A549 (cell line): ENCODE results near the gene SOS2. TPM values are rescaled to one million over a fixed set of nuclear protein-coding genes. Genes with fewer than 3 reads are reported as not detected.

ENCODE experiments used
- ATAC-seq, 2 experiments: fragments of 200-7000 bp in 1 of 2; fragments of >200 bp in 1 of 2; cut with Nextera tagmentation in 1 of 2; cut with Tn5 transposase in 1 of 2; 3 replicates each; pipeline versions ENCODE4 v1.8.0 to v1.9.1; 2018 to 2020; ENCODE audit warnings: mild to moderate bottlenecking in 1 of 2, moderate library complexity in 1 of 2
- CTCF ChIA-PET: fragments of 300-600 bp; sonication (Branson Sonifier 250); formaldehyde crosslinking; extraction: SDS; loops from one replicate; lab custom pipeline; 2021; ENCODE audit warnings: antibody characterized with exemption, inconsistent platforms; lab: Yijun Ruan, JAX
- POLR2A ChIA-PET: fragments of 350-600 bp; formaldehyde crosslinking; extraction: SDS; loops from one replicate; lab custom pipeline; 2021; ENCODE audit warnings: antibody characterized with exemption, inconsistent platforms; lab: Yijun Ruan, JAX
- DNase-seq, 2 experiments: peaks; one replicate each; pipeline versions ENCODE4 v3.0.0 to v3.0.0-alpha.2; 2011 to 2016; ENCODE audit warnings: low read depth in 1 of 2, low spot score in 1 of 2
- FAIRE-seq: peaks from 2 replicates; lab custom pipeline; 2011; peaks lifted over from hg19 to GRCh38; lab: Jason Lieb, UNC
- H3K27ac ChIP-seq, 2 experiments: fragments of >200 bp; sonication (Bioruptor Twin); formaldehyde crosslinking; 3 replicates each; pipeline ENCODE4 v1.5.1; 2016 to 2017
- H3K4me1 ChIP-seq: fragments of >200 bp; sonication (Bioruptor Twin); formaldehyde crosslinking; 3 replicates; pipeline ENCODE4 v1.6.1; 2016
- H3K4me2 ChIP-seq: fragments of >200 bp; sonication (Bioruptor Twin); formaldehyde crosslinking; 3 replicates; pipeline ENCODE4 v1.6.1; 2016
- H3K4me3 ChIP-seq: fragments of >200 bp; sonication (Bioruptor Twin); formaldehyde crosslinking; 3 replicates; pipeline ENCODE4 v1.5.1; 2016
- H3K9me3 ChIP-seq: fragments of >200 bp; sonication (Bioruptor Twin); formaldehyde crosslinking; 3 replicates; pipeline ENCODE4 v1.6.1; 2016
- CEBPB ChIP-seq, 2 experiments: fragments of >200 bp in 1 of 2; sonication (Bioruptor Twin) in 1 of 2; formaldehyde crosslinking in 1 of 2; IDR thresholded peaks; 2 replicates each; pipeline ENCODE4 v1.6.1; 2012 to 2016
- CHD4 ChIP-seq: fragments of 200-600 bp; sonication (generic); IDR thresholded peaks from 2 replicates; pipeline ENCODE4 v1.6.1; 2016; ENCODE audit warnings: antibody characterized with exemption, mild to moderate bottlenecking, borderline replicate concordance
- EHF ChIP-seq: fragments of 250-450 bp; sonication (Bioruptor Pico); IDR thresholded peaks from 2 replicates; pipeline ENCODE4 v1.5.0; 2020; ENCODE audit warnings: mild to moderate bottlenecking
- ESRRA ChIP-seq: fragments of 150-350 bp; IDR thresholded peaks from 2 replicates; pipeline ENCODE4 v1.6.1; 2014; ENCODE audit warnings: mild to moderate bottlenecking, low read length, borderline replicate concordance
- GATA3 ChIP-seq: IDR thresholded peaks from 2 replicates; pipeline ENCODE4 v1.6.1; 2012; ENCODE audit warnings: borderline replicate concordance
- JUN ChIP-seq, 2 experiments: fragments of >200 bp; sonication (Bioruptor Twin); formaldehyde crosslinking; IDR thresholded peaks; 2 replicates in 1 of 2; 3 replicates in 1 of 2; pipeline ENCODE4 v1.6.1; 2016 to 2017
- KDM1A ChIP-seq: fragments of 200-600 bp; sonication (generic); IDR thresholded peaks from 2 replicates; pipeline ENCODE4 v1.6.1; 2016; ENCODE audit warnings: low read depth, mild to moderate bottlenecking
- MAZ ChIP-seq: fragments of 150-350 bp; IDR thresholded peaks from 2 replicates; pipeline ENCODE4 v1.6.1; 2014; ENCODE audit warnings: antibody characterized with exemption, low read depth, low read length, borderline replicate concordance
- NFE2L2 ChIP-seq: fragments of 150-350 bp; conservative IDR thresholded peaks from 2 replicates; pipeline ENCODE4 v1.6.1; 2014; ENCODE audit warnings: low read length
- NPAS2 ChIP-seq: fragments of 250-450 bp; sonication (Bioruptor Pico); IDR thresholded peaks from 2 replicates; pipeline ENCODE4 v1.8.0; 2022; ENCODE audit warnings: mild to moderate bottlenecking, moderate library complexity, borderline replicate concordance
- RAD21 ChIP-seq, 2 experiments: fragments of >200 bp in 1 of 2; sonication (Bioruptor Twin) in 1 of 2; formaldehyde crosslinking in 1 of 2; IDR thresholded peaks in 1 of 2; conservative IDR thresholded peaks in 1 of 2; 2 replicates in 1 of 2; 3 replicates in 1 of 2; pipeline ENCODE4 v1.6.1; 2012 to 2018; ENCODE audit warnings: inconsistent platforms in 1 of 2
- RFX5 ChIP-seq: fragments of 450-650 bp; IDR thresholded peaks from 2 replicates; pipeline ENCODE4 v1.7.1; 2014; ENCODE audit warnings: antibody characterized with exemption, mild to moderate bottlenecking, moderate library complexity
- TFCP2L1 ChIP-seq: fragments of 250-450 bp; sonication (Bioruptor Pico); IDR thresholded peaks from 2 replicates; pipeline ENCODE4 v1.5.0; 2021; ENCODE audit warnings: mild to moderate bottlenecking
- WGBS: methylation state at CpG from one replicate; pipeline ENCODE4 v1.1.6; 2017; ENCODE audit errors: missing lambda C conversion rate; 5-methylcytosine and 5-hydroxymethylcytosine counted together
- polyA plus RNA-seq, 4 experiments: library from polyadenylated mRNA; depleted of rRNA in 3 of 4; stranded (reverse); fragments of >200 nt; fragmentation: RNase III in 1 of 4; extraction: RNeasy Plus Mini Kit Qiagen cat#74134 plus additional on column Dnase treatment in 1 of 4; gene quantifications; 2 replicates in 3 of 4; 3 replicates in 1 of 4; pipeline ENCODE4 v1.2.3, GENCODE V29; 2011 to 2017
- TF ChIP-seq, protein P1 (sequence below): fragments of >200 bp; sonication (Bioruptor Twin); formaldehyde crosslinking; IDR thresholded peaks from 3 replicates; pipeline ENCODE4 v1.5.1; 2016
- TF ChIP-seq, protein P2 (sequence below): fragments of 450-650 bp; IDR thresholded peaks from 2 replicates; pipeline ENCODE4 v1.6.1; 2014; ENCODE audit warnings: antibody characterized with exemption
- TF ChIP-seq, protein P3 (sequence below): fragments of >200 bp; sonication (Bioruptor Twin); formaldehyde crosslinking; IDR thresholded peaks from 2 replicates; pipeline ENCODE4 v1.6.1; 2016
- TF ChIP-seq, protein P4 (sequence below): fragments of >200 bp; sonication (Bioruptor Twin); formaldehyde crosslinking; IDR thresholded peaks from 3 replicates; pipeline ENCODE4 v1.6.1; 2016
- TF ChIP-seq, protein P5 (sequence below): fragments of 250-450 bp; sonication (Bioruptor Pico); IDR thresholded peaks from 2 replicates; pipeline ENCODE4 v1.5.0; 2020; ENCODE audit warnings: low read depth, mild to moderate bottlenecking, moderate library complexity

Gene SOS2
- polyA plus RNA-seq, 2 of the 4 experiments (the other 2 are of a cell fraction) = 9.6 to 23.0 TPM

DNA sequence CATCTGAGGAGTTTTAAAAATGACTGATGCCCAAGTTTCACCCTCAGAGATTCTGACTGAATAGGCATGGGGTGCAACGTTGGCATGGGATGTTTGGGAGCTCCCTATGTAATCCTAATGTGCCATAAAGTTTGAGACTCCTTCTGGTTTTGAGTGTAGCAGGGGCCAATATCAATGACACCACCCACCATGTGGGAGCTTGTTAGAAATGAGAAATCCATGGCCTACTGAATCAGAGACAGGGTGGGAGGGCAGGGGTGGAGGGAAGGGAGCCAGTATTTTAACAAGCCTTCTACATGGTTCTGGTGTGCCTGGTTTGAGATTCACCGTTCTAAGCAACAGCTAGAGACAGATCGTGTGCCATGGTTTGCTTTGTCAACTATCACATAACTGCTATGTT lies 161.1 kb downstream of the SOS2 start:
- 77% methylated on average over 3 of the region's 3 CpGs for WGBS
- ATAC-seq = no peak
- TF ChIP-seq CHD4 (no peak), MAZ (no peak), ESRRA (no peak), TFCP2L1 (CRISPR knock-in tag) (no peak), KDM1A (no peak), CEBPB (IDR thresholded peaks at IDR 0.05) (no peak), NFE2L2 (no peak), GATA3 (no peak), RAD21 (conservative IDR thresholded peaks at IDR 0.05 in 1 of 2, IDR thresholded peaks at IDR 0.05 in 1 of 2) (no peak)
- TF ChIP-seq, protein P1, sequence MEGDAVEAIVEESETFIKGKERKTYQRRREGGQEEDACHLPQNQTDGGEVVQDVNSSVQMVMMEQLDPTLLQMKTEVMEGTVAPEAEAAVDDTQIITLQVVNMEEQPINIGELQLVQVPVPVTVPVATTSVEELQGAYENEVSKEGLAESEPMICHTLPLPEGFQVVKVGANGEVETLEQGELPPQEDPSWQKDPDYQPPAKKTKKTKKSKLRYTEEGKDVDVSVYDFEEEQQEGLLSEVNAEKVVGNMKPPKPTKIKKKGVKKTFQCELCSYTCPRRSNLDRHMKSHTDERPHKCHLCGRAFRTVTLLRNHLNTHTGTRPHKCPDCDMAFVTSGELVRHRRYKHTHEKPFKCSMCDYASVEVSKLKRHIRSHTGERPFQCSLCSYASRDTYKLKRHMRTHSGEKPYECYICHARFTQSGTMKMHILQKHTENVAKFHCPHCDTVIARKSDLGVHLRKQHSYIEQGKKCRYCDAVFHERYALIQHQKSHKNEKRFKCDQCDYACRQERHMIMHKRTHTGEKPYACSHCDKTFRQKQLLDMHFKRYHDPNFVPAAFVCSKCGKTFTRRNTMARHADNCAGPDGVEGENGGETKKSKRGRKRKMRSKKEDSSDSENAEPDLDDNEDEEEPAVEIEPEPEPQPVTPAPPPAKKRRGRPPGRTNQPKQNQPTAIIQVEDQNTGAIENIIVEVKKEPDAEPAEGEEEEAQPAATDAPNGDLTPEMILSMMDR = no peak
- TF ChIP-seq, protein P2, sequence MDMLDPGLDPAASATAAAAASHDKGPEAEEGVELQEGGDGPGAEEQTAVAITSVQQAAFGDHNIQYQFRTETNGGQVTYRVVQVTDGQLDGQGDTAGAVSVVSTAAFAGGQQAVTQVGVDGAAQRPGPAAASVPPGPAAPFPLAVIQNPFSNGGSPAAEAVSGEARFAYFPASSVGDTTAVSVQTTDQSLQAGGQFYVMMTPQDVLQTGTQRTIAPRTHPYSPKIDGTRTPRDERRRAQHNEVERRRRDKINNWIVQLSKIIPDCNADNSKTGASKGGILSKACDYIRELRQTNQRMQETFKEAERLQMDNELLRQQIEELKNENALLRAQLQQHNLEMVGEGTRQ = no peak
- TF ChIP-seq, protein P3, sequence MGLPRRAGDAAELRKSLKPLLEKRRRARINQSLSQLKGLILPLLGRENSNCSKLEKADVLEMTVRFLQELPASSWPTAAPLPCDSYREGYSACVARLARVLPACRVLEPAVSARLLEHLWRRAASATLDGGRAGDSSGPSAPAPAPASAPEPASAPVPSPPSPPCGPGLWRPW = no peak
- TF ChIP-seq, all 56 proteins: peak for 0
- ChIA-PET CTCF (interaction anchor here (0.6 to 4.9 kb wide), 3 partner anchors 22 to 208 kb away, joined by 3 to 18 read pairs (median 3); no protein-coding TSS in a partner anchor), POLR2A (no interaction called here)
- no peak overlapping the region for H3K4me2 ChIP-seq
- no peak overlapping the region for H3K4me3 ChIP-seq
- FAIRE-seq (no peak), DNase-seq (no peak)
- peaks cover 9% of the 10 kb centered on the region; the same call in 2 of the 3 replicates for H3K4me1 ChIP-seq
- no peak overlapping the region for H3K27ac ChIP-seq
- H3K9me3 ChIP-seq = peaks cover 10% of the 10 kb centered on the region; the same call in 2 of the 3 replicates

DNA sequence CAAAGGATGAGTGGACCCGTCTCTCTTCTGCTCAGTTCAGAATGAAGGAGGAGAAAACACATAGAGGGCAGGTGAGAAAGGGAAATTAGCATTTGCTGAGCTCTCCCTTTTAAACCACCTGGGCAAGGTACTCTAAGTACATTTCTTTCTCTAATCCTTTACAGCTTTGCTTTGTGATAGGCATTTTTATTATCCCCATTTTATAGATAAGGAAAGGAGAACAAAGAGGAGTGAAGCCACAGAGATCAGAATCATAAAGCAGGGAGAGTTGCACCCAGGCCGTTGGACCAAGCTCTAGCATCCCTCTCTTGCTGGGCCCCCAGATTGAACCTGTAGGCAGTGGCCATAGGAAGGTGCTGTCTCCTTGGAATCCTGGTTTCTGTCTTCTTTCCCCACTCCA lies 162.1 kb downstream of the SOS2 start:
- H3K4me3 ChIP-seq = no peak overlapping the region
- no peak overlapping the region for H3K4me2 ChIP-seq
- DNase-seq (no peak), ATAC-seq (no peak), FAIRE-seq (no peak)
- CTCF ChIA-PET = interaction anchor here (1.6 to 4.9 kb wide), 2 partner anchors 31 to 208 kb away, joined by 4 to 18 read pairs; no protein-coding TSS in a partner anchor
- POLR2A ChIA-PET = no interaction called here
- H3K27ac ChIP-seq = no peak overlapping the region
- TF ChIP-seq EHF (no peak), RAD21 (conservative IDR thresholded peaks at IDR 0.05 in 1 of 2, IDR thresholded peaks at IDR 0.05 in 1 of 2) (no peak), NFE2L2 (no peak), NPAS2 (CRISPR knock-in tag) (no peak), CEBPB (IDR thresholded peaks at IDR 0.05) (no peak), JUN (IDR thresholded peaks at IDR 0.05) (no peak), RFX5 (no peak)
- TF ChIP-seq, protein P4, sequence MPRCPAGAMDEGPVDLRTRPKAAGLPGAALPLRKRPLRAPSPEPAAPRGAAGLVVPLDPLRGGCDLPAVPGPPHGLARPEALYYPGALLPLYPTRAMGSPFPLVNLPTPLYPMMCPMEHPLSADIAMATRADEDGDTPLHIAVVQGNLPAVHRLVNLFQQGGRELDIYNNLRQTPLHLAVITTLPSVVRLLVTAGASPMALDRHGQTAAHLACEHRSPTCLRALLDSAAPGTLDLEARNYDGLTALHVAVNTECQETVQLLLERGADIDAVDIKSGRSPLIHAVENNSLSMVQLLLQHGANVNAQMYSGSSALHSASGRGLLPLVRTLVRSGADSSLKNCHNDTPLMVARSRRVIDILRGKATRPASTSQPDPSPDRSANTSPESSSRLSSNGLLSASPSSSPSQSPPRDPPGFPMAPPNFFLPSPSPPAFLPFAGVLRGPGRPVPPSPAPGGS = no peak
- TF ChIP-seq, protein P5, sequence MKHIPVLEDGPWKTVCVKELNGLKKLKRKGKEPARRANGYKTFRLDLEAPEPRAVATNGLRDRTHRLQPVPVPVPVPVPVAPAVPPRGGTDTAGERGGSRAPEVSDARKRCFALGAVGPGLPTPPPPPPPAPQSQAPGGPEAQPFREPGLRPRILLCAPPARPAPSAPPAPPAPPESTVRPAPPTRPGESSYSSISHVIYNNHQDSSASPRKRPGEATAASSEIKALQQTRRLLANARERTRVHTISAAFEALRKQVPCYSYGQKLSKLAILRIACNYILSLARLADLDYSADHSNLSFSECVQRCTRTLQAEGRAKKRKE (CRISPR knock-in tag) = no peak
- peaks cover 9% of the 10 kb centered on the region; the same call in 2 of the 3 replicates for H3K4me1 ChIP-seq
- H3K9me3 ChIP-seq = peaks cover 10% of the 10 kb centered on the region; the same call in 2 of the 3 replicates
- 70% methylated on average over 2 of the region's 2 CpGs for WGBS
